Measurements from ENCODE around the gene METRN.

DNA sequence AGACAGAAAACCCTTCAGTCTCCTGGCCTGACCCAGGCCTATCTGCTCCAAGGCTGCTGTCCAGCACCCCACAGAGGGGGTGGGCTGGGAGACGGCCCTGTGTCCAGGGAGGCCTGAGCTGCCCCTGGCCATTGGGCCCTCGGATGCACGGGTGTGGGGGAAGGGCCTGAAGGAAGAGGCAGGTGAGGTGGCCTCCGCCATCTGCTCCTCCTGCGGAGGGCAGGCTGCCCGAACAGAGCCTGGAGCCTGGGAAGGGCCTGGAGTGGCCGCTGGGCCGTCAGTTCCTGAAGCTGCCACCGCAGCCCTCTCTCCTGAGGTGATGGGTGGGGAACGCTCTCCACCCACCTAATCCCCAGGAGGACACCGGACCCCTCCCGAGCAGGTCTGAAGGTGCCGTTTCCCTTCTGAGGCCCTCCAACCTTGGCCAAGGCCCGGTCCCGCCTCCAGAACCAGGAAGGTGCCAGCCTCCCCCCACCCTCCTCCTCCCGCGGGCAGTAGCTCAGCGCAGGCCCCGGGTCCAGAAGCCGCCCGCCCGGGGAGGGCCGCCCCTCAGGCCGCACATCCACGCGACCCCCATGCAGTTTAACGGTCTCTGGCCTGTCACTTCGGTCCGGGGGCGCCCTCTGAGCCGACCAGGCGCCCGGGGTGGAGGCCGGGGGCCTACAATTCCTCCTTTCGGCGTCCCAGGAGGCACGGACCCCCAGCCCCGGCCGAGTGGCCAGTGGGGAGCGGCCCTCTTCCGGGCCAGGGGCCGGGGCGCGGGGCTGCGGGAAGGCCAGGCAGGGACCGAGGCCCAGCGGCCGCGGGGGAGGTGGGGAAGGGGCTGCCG, 10.2 kb upstream of the METRN start:
- TF ChIP-seq CTCF (IDR thresholded peaks at IDR 0.05) = no peak
- TF ChIP-seq POLR2A (IDR thresholded peaks at IDR 0.05) = no peak

Measured in body of pancreas (tissue), 4 donors.